Dermis lymphatic vessel endothelial cell (primary cell): ENCODE data around the gene COX6B1. TPM values are rescaled to one million over a fixed set of nuclear protein-coding genes. Genes with fewer than 3 reads are reported as not detected.

Source experiments
- total RNA-seq: library from RNA; depleted of rRNA; stranded (reverse); fragments of >200 nt; gene quantifications from 2 replicates; pipeline ENCODE4 v1.2.1, GENCODE V29; 2014

COX6B1 gene, protein sequence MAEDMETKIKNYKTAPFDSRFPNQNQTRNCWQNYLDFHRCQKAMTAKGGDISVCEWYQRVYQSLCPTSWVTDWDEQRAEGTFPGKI
- total RNA-seq = 292 and 462 TPM in 2 replicates

GRCh38 chr19:35648017-35648961 lies at the start of gene COX6B1:
Gene COX6B1, plus strand, starts transcription at chr19:35648323. Its CDS starts 2,921 bp downstream, at chr19:35651244.

GRCh38 chr19:35612559-35613321 lies 35.4 kb upstream of the COX6B1 start, which contains the start of gene HAUS5:
Gene HAUS5, plus strand, starts transcription at chr19:35612735. Its CDS starts 60 bp downstream, at chr19:35612795.

GRCh38 chr19:35628565-35629331 lies 19.4 kb upstream of the COX6B1 start, which contains the start of gene RBM42:
Gene RBM42, plus strand, starts transcription at chr19:35629036. Its CDS starts 118 bp downstream, at chr19:35629154.

DNA sequence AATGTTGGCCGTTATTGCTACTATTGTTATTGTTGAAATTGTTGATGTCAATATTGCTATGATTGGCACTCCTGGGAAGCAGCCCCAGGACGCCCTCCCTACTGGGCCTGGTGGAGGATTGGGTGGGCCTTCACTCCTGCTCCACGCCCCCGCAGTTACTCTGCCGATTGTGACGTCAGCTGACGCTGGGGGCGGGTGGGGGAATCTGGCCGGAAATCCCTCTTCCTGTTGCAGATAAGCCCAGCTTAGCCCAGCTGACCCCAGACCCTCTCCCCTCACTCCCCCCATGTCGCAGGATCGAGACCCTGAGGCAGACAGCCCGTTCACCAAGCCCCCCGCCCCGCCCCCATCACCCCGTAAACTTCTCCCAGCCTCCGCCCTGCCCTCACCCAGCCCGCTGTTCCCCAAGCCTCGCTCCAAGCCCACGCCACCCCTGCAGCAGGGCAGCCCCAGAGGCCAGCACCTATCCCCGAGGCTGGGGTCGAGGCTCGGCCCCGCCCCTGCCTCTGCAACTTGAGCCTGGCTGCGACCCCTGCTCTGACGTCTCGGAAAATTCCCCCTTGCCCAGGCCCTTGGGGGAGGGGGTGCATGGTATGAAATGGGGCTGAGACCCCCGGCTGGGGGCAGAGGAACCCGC lies 6.5 kb upstream of the COX6B1 start, which contains the start of gene ETV2:
Gene ETV2, plus strand, starts transcription at position 231 of the 637 bp plus-strand sequence. CDS start 716 bp downstream, outside the sequence.

GRCh38 chr19:35666251-35666913 lies 18.3 kb downstream of the COX6B1 start, which contains the start of gene UPK1A:
Gene UPK1A, plus strand, starts transcription at chr19:35666517. Its CDS starts 296 bp downstream, at chr19:35666813.

GRCh38 chr19:35704218-35704617 lies 56.1 kb downstream of the COX6B1 start, which contains the start of gene ZBTB32:
Gene ZBTB32, plus strand, starts transcription at chr19:35704558. Its CDS starts 10,069 bp downstream, at chr19:35714627.

Other genes starting within 250 kb of the COX6B1 start
- gene FFAR2, start 200.1 kb upstream of the COX6B1 start, total RNA-seq = not detected in 2 replicates
- not detected in 2 replicates for gene KRTDAP, start 157.9 kb upstream of the COX6B1 start, total RNA-seq
- not detected in 2 replicates for gene DMKN, start 134.7 kb upstream of the COX6B1 start, total RNA-seq
- not detected in 2 replicates for gene SBSN, start 120.0 kb upstream of the COX6B1 start, total RNA-seq
- 0.09 TPM in 1 of 2 replicates, not detected in the other for gene GAPDHS, start 114.9 kb upstream of the COX6B1 start, total RNA-seq
- 48.7 and 50.9 TPM in 2 replicates for gene TMEM147, start 102.7 kb upstream of the COX6B1 start, total RNA-seq
- not detected in 2 replicates for gene ATP4A, start 84.7 kb upstream of the COX6B1 start, total RNA-seq
- not detected in 2 replicates for gene PMIS2, start 62.1 kb upstream of the COX6B1 start, total RNA-seq
- gene HAUS5, start 35.6 kb upstream of the COX6B1 start, total RNA-seq = 3.3 and 3.5 TPM in 2 replicates
- 26.0 and 28.3 TPM in 2 replicates for gene RBM42, start 19.3 kb upstream of the COX6B1 start, total RNA-seq
- gene ETV2, start 6.6 kb upstream of the COX6B1 start, total RNA-seq = 0.17 and 0.87 TPM in 2 replicates
- gene UPK1A, start 18.2 kb downstream of the COX6B1 start, total RNA-seq = not detected in 2 replicates
- not detected in 2 replicates for gene ZBTB32, start 56.2 kb downstream of the COX6B1 start, total RNA-seq
- gene KMT2B, start 69.7 kb downstream of the COX6B1 start, total RNA-seq = 4.2 and 4.3 TPM in 2 replicates
- gene IGFLR1, start 94.1 kb downstream of the COX6B1 start, total RNA-seq = 0.34 and 0.65 TPM in 2 replicates
- 2.8 and 3.8 TPM in 2 replicates for gene U2AF1L4, start 97.1 kb downstream of the COX6B1 start, total RNA-seq
- gene PSENEN, start 97.3 kb downstream of the COX6B1 start, total RNA-seq = 17.0 and 19.9 TPM in 2 replicates
- gene LIN37, start 100.3 kb downstream of the COX6B1 start, total RNA-seq = 4.0 and 4.3 TPM in 2 replicates
- 0.09 and 0.11 TPM in 2 replicates for gene HSPB6, start 108.7 kb downstream of the COX6B1 start, total RNA-seq
- gene PROSER3, start 109.9 kb downstream of the COX6B1 start, total RNA-seq = 0.95 and 1.1 TPM in 2 replicates
- gene ARHGAP33, start 127.2 kb downstream of the COX6B1 start, total RNA-seq = 0.95 and 1.4 TPM in 2 replicates
- gene PRODH2, start 164.5 kb downstream of the COX6B1 start, total RNA-seq = not detected in 2 replicates
- not detected in 2 replicates for gene NPHS1, start 204.2 kb downstream of the COX6B1 start, total RNA-seq
- not detected in 2 replicates for gene KIRREL2, start 208.6 kb downstream of the COX6B1 start, total RNA-seq
- gene APLP1, start 220.3 kb downstream of the COX6B1 start, total RNA-seq = 0.98 and 1.8 TPM in 2 replicates